HL-60 (cell line): ENCODE results near the gene EYA3.

Source experiments
- TF ChIP-seq, protein P1 (sequence below): IDR thresholded peaks from one replicate; pipeline ENCODE4 v1.5.1; 2011; ENCODE audit warnings: low read length, control low read depth, inconsistent platforms; ENCODE audit not compliant: insufficient read depth
- TF ChIP-seq, protein P2 (sequence below): IDR thresholded peaks from 2 replicates; pipeline ENCODE4 v1.6.1; 2012; ENCODE audit warnings: low read depth; ENCODE audit not compliant: insufficient replicate concordance

DNA sequence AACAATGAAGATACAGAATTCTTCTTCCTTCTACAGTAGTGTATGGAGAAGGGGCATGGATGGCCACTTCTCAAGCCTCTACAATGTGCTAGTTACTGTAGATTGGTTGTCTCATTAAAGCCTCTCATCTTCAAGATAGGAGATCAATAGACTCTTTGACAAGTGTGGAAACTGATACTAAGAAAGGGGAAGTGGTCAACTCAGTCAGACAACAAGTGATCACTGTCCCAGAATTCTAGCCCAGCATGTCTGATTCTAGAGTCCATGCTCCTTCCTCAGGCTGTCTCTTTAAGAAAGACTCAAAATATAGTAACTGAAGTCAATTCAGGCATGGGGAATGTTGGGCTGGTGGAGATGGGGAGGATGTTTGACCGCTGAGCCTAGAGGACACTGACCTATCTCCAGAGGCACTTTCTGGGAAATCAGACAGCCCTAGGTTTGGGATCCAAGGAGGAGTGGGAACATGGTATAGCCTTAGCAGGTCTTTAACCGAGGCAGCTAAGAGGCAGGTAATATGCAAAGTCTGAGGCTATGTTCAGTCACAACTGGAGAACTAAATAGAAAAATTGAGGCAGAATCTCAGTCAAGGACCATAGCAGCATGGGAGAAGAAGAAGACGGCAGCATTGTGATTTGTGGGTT lies 39.3 kb upstream of the EYA3 start:
- TF ChIP-seq, protein P1, sequence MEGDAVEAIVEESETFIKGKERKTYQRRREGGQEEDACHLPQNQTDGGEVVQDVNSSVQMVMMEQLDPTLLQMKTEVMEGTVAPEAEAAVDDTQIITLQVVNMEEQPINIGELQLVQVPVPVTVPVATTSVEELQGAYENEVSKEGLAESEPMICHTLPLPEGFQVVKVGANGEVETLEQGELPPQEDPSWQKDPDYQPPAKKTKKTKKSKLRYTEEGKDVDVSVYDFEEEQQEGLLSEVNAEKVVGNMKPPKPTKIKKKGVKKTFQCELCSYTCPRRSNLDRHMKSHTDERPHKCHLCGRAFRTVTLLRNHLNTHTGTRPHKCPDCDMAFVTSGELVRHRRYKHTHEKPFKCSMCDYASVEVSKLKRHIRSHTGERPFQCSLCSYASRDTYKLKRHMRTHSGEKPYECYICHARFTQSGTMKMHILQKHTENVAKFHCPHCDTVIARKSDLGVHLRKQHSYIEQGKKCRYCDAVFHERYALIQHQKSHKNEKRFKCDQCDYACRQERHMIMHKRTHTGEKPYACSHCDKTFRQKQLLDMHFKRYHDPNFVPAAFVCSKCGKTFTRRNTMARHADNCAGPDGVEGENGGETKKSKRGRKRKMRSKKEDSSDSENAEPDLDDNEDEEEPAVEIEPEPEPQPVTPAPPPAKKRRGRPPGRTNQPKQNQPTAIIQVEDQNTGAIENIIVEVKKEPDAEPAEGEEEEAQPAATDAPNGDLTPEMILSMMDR = no peak
- TF ChIP-seq, protein P2, sequence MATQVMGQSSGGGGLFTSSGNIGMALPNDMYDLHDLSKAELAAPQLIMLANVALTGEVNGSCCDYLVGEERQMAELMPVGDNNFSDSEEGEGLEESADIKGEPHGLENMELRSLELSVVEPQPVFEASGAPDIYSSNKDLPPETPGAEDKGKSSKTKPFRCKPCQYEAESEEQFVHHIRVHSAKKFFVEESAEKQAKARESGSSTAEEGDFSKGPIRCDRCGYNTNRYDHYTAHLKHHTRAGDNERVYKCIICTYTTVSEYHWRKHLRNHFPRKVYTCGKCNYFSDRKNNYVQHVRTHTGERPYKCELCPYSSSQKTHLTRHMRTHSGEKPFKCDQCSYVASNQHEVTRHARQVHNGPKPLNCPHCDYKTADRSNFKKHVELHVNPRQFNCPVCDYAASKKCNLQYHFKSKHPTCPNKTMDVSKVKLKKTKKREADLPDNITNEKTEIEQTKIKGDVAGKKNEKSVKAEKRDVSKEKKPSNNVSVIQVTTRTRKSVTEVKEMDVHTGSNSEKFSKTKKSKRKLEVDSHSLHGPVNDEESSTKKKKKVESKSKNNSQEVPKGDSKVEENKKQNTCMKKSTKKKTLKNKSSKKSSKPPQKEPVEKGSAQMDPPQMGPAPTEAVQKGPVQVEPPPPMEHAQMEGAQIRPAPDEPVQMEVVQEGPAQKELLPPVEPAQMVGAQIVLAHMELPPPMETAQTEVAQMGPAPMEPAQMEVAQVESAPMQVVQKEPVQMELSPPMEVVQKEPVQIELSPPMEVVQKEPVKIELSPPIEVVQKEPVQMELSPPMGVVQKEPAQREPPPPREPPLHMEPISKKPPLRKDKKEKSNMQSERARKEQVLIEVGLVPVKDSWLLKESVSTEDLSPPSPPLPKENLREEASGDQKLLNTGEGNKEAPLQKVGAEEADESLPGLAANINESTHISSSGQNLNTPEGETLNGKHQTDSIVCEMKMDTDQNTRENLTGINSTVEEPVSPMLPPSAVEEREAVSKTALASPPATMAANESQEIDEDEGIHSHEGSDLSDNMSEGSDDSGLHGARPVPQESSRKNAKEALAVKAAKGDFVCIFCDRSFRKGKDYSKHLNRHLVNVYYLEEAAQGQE = no peak
